PC-3 (cell line): ENCODE data around the gene EPB41L2.

Experiments used
- CTCF ChIP-seq: fragments of 300-600 bp; sonication (generic); conservative IDR thresholded peaks from 2 replicates; pipeline ENCODE4 v1.5.1; 2017; ENCODE audit warnings: antibody characterized with exemption, low read depth, mild to moderate bottlenecking, low read length
- EZH2phosphoT487 ChIP-seq: fragments of 300-600 bp; sonication (generic); IDR thresholded peaks from 2 replicates; pipeline ENCODE4 v1.6.1; 2018; ENCODE audit warnings: mild to moderate bottlenecking, antibody characterized with exemption, low read length, borderline replicate concordance

- TF ChIP-seq CTCF (no peak), EZH2phosphoT487 (no peak)
Observed at GRCh38 chr6:130908188-130908587, 154.9 kb downstream of the EPB41L2 start.
